GM23338 (cell line): ENCODE data around the gene ERBB4. TPM values are rescaled to one million over a fixed set of nuclear protein-coding genes. Genes with fewer than 3 reads are reported as not detected.

ENCODE experiments used
- CREB1 ChIP-seq: fragments of 250-450 bp; sonication (Bioruptor Pico); IDR thresholded peaks from 2 replicates; pipeline ENCODE4 v1.5.0; 2020; ENCODE audit warnings: low read depth, mild to moderate bottlenecking, moderate library complexity
- CTCF ChIP-seq, 2 experiments: fragments of 200-600 bp in 1 of 2; sonication (generic) in 1 of 2; conservative IDR thresholded peaks; 2 replicates each; pipeline versions ENCODE4 v1.5.1 to v1.6.1; 2016 to 2017; ENCODE audit warnings: antibody characterized with exemption in 2 of 2, low read depth in 2 of 2, mild to moderate bottlenecking in 2 of 2, moderate library complexity in 1 of 2
- EZH2phosphoT487 ChIP-seq: fragments of 200-600 bp; sonication (generic); IDR thresholded peaks from one replicate; pipeline ENCODE4 v1.8.1; 2018; ENCODE audit warnings: antibody characterized with exemption; ENCODE audit not compliant: unreplicated experiment
- JUNB ChIP-seq: IDR thresholded peaks from one replicate; pipeline ENCODE4 v1.6.1; 2016; ENCODE audit warnings: antibody characterized with exemption; ENCODE audit not compliant: unreplicated experiment
- STAT1 ChIP-seq: IDR thresholded peaks from one replicate; pipeline ENCODE4 v1.6.1; 2016; ENCODE audit warnings: antibody characterized with exemption; ENCODE audit not compliant: unreplicated experiment
- ZNF331 ChIP-seq: fragments of 250-450 bp; sonication (Bioruptor Pico); IDR thresholded peaks from 2 replicates; pipeline ENCODE4 v1.5.0; 2020; ENCODE audit warnings: low read depth, mild to moderate bottlenecking, moderate library complexity
- polyA plus RNA-seq: library from polyadenylated mRNA; unstranded; fragments of >200 nt; fragmentation: Nextera tagmentation; extraction: Ambion mirVana; gene quantifications from 2 replicates; pipeline ENCODE4 v1.2.1, GENCODE V29; 2016
- total RNA-seq: library from RNA; depleted of rRNA; stranded (reverse); fragments of >200 nt; shearing (Covaris generic); gene quantifications from 2 replicates; pipeline ENCODE4 v1.2.3, GENCODE V29; 2014
- TF ChIP-seq, protein P1 (sequence below): fragments of 250-450 bp; sonication (Bioruptor Pico); IDR thresholded peaks from 2 replicates; pipeline ENCODE4 v1.5.0; 2020; ENCODE audit warnings: mild to moderate bottlenecking, moderate library complexity
- TF ChIP-seq, protein P2 (sequence below): IDR thresholded peaks from one replicate; pipeline ENCODE4 v1.6.1; 2018; ENCODE audit warnings: antibody characterized with exemption; ENCODE audit not compliant: unreplicated experiment

ERBB4 gene
- total and polyA plus RNA-seq, 2 experiments from 2014 or later, result 0.73 to 1.1 TPM

DNA sequence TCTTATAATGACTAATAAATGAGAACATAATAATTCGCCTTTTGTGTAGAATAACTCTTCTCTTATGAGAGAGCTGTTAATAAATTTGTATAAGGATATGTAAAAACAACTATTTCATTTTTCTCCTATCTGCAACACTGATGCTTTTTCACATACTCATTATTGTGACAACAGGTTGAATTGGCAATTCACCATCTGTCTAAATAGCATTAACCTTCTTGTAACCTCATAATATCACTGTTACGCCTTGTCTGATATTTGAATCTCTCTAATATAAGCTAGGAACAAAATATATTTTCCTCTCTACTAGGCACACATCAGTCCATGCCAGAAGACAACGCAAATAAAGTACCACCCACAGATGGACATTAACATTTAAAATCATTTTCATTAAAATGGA lies 1043.3 kb downstream of the ERBB4 start (continued):
- TF ChIP-seq, protein P1, sequence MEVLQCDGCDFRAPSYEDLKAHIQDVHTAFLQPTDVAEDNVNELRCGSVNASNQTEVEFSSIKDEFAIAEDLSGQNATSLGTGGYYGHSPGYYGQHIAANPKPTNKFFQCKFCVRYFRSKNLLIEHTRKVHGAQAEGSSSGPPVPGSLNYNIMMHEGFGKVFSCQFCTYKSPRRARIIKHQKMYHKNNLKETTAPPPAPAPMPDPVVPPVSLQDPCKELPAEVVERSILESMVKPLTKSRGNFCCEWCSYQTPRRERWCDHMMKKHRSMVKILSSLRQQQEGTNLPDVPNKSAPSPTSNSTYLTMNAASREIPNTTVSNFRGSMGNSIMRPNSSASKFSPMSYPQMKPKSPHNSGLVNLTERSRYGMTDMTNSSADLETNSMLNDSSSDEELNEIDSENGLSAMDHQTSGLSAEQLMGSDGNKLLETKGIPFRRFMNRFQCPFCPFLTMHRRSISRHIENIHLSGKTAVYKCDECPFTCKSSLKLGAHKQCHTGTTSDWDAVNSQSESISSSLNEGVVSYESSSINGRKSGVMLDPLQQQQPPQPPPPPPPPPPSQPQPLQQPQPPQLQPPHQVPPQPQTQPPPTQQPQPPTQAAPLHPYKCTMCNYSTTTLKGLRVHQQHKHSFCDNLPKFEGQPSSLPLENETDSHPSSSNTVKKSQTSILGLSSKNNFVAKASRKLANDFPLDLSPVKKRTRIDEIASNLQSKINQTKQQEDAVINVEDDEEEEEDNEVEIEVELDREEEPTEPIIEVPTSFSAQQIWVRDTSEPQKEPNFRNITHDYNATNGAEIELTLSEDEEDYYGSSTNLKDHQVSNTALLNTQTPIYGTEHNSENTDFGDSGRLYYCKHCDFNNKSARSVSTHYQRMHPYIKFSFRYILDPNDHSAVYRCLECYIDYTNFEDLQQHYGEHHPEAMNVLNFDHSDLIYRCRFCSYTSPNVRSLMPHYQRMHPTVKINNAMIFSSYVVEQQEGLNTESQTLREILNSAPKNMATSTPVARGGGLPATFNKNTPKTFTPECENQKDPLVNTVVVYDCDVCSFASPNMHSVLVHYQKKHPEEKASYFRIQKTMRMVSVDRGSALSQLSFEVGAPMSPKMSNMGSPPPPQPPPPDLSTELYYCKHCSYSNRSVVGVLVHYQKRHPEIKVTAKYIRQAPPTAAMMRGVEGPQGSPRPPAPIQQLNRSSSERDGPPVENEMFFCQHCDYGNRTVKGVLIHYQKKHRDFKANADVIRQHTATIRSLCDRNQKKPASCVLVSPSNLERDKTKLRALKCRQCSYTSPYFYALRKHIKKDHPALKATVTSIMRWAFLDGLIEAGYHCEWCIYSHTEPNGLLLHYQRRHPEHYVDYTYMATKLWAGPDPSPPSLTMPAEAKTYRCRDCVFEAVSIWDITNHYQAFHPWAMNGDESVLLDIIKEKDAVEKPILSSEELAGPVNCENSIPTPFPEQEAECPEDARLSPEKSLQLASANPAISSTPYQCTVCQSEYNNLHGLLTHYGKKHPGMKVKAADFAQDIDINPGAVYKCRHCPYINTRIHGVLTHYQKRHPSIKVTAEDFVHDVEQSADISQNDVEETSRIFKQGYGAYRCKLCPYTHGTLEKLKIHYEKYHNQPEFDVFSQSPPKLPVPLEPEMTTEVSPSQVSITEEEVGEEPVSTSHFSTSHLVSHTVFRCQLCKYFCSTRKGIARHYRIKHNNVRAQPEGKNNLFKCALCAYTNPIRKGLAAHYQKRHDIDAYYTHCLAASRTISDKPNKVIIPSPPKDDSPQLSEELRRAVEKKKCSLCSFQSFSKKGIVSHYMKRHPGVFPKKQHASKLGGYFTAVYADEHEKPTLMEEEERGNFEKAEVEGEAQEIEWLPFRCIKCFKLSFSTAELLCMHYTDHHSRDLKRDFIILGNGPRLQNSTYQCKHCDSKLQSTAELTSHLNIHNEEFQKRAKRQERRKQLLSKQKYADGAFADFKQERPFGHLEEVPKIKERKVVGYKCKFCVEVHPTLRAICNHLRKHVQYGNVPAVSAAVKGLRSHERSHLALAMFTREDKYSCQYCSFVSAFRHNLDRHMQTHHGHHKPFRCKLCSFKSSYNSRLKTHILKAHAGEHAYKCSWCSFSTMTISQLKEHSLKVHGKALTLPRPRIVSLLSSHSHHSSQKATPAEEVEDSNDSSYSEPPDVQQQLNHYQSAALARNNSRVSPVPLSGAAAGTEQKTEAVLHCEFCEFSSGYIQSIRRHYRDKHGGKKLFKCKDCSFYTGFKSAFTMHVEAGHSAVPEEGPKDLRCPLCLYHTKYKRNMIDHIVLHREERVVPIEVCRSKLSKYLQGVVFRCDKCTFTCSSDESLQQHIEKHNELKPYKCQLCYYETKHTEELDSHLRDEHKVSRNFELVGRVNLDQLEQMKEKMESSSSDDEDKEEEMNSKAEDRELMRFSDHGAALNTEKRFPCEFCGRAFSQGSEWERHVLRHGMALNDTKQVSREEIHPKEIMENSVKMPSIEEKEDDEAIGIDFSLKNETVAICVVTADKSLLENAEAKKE (CRISPR knock-in tag), result no peak
- TF ChIP-seq EZH2phosphoT487 (no peak), JUNB (no peak), ZNF331 (no peak), CREB1 (CRISPR knock-in tag) (no peak), CTCF (conservative IDR thresholded peaks at IDR 0.05; ENCODE audit: low read depth in 2 of 2) (no peak), STAT1 (no peak)
- TF ChIP-seq, protein P2, sequence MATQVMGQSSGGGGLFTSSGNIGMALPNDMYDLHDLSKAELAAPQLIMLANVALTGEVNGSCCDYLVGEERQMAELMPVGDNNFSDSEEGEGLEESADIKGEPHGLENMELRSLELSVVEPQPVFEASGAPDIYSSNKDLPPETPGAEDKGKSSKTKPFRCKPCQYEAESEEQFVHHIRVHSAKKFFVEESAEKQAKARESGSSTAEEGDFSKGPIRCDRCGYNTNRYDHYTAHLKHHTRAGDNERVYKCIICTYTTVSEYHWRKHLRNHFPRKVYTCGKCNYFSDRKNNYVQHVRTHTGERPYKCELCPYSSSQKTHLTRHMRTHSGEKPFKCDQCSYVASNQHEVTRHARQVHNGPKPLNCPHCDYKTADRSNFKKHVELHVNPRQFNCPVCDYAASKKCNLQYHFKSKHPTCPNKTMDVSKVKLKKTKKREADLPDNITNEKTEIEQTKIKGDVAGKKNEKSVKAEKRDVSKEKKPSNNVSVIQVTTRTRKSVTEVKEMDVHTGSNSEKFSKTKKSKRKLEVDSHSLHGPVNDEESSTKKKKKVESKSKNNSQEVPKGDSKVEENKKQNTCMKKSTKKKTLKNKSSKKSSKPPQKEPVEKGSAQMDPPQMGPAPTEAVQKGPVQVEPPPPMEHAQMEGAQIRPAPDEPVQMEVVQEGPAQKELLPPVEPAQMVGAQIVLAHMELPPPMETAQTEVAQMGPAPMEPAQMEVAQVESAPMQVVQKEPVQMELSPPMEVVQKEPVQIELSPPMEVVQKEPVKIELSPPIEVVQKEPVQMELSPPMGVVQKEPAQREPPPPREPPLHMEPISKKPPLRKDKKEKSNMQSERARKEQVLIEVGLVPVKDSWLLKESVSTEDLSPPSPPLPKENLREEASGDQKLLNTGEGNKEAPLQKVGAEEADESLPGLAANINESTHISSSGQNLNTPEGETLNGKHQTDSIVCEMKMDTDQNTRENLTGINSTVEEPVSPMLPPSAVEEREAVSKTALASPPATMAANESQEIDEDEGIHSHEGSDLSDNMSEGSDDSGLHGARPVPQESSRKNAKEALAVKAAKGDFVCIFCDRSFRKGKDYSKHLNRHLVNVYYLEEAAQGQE, result no peak
